ENCODE data around the gene PCDHGA5. TPM values are rescaled to one million over a fixed set of nuclear protein-coding genes. Genes with fewer than 3 reads are reported as not detected.
"Not testable (repeated sequence)": the region's sequence is repeated elsewhere in the genome, so short reads cannot be mapped to it uniquely, and the experiment has no call there.

The PCDHGA5 gene
- total RNA-seq, 1 donor from 2014 or later = 2.8 TPM

GRCh38 chr5:141374627-141375026 lies 10.7 kb downstream of the PCDHGA5 start:
- Histone ChIP-seq H3K9me3 (peaks cover 74% of the 10 kb centered on the region), H3K27me3 (ENCODE audit: low read depth) (peaks cover 22% of the 10 kb centered on the region), H3K27ac (no peak overlapping the region), H3K4me1 (no peaks in the 10 kb centered on the region), H3K36me3 (no peaks in the 10 kb centered on the region), H3K4me3 (no peak overlapping the region)
- TF ChIP-seq CTCF (IDR thresholded peaks at IDR 0.05) = no peak
- ATAC-seq (no peak), DNase-seq (no peak)
- intact Hi-C loops (cut with DNase I) = no loop called here

- ATAC-seq; H3K27ac ChIP-seq; H3K36me3 ChIP-seq; H3K4me3 ChIP-seq; H3K4me1 ChIP-seq; intact Hi-C loops (cut with DNase I); DNase-seq: not testable (repeated sequence)
- Histone ChIP-seq H3K9me3 (peaks cover 73% of the 10 kb centered on the region), H3K27me3 (ENCODE audit: low read depth) (peaks cover 16% of the 10 kb centered on the region)
These were observed 11.6 kb downstream of the PCDHGA5 start for GRCh38 chr5:141375444-141376155.

GRCh38 chr5:141382469-141383294 lies 18.7 kb downstream of the PCDHGA5 start, which contains the start of gene PCDHGA7:
PCDHGA7 (plus strand) TSS chr5:141382742; CDS start chr5:141382900, 158 bp downstream.
- intact Hi-C loops (cut with DNase I) = no loop called here
- Histone ChIP-seq H3K9me3 (peaks cover 83% of the 10 kb centered on the region), H3K4me3 (peak within 1 kb of the TSS; percentile 18), H3K27me3 (ENCODE audit: low read depth) (peaks cover 7% of the 10 kb centered on the region), H3K27ac (no peak within 1 kb of the TSS), H3K36me3 (no peaks in the 10 kb centered on the region), H3K4me1 (no peaks in the 10 kb centered on the region)
- DNase-seq (no peak), ATAC-seq (no peak)
- TF ChIP-seq CTCF (IDR thresholded peaks at IDR 0.05) = no peak

GRCh38 chr5:141383345-141383744 lies 19.4 kb downstream of the PCDHGA5 start:
- TF ChIP-seq CTCF (IDR thresholded peaks at IDR 0.05) = no peak
- Histone ChIP-seq H3K4me3 (no peak overlapping the region), H3K9me3 (peaks cover 79% of the 10 kb centered on the region), H3K4me1 (no peaks in the 10 kb centered on the region), H3K27ac (no peak overlapping the region), H3K36me3 (no peaks in the 10 kb centered on the region), H3K27me3 (ENCODE audit: low read depth) (peaks cover 7% of the 10 kb centered on the region)
- DNase-seq = no peak
- no peak for ATAC-seq
- intact Hi-C loops (cut with DNase I) = no loop called here

GRCh38 chr5:141384471-141385267 lies 20.7 kb downstream of the PCDHGA5 start:
- Histone ChIP-seq H3K4me1 (no peaks in the 10 kb centered on the region), H3K27ac (no peak overlapping the region), H3K27me3 (ENCODE audit: low read depth) (peaks cover 10% of the 10 kb centered on the region), H3K9me3 (peaks cover 86% of the 10 kb centered on the region), H3K36me3 (no peaks in the 10 kb centered on the region), H3K4me3 (no peak overlapping the region)
- intact Hi-C loops (cut with DNase I) = no loop called here
- ATAC-seq (no peak), DNase-seq (no peak)
- no peak for TF ChIP-seq CTCF (IDR thresholded peaks at IDR 0.05)
